IMR-90 (cell line): ENCODE measurements around the gene CEACAM21. TPM values are rescaled to one million over a fixed set of nuclear protein-coding genes. Genes with fewer than 3 reads are reported as not detected.

Source experiments
- ATAC-seq: fragments of 200-7000 bp; cut with Tn5 transposase; 2 replicates; pipeline ENCODE4 v1.9.1; 2020; ENCODE audit warnings: low read depth, mild to moderate bottlenecking, moderate library complexity
- BruUV-seq: library from RNA; stranded (reverse); fragments of 400-500 nt; replicated peaks from 2 replicates; lab custom pipeline; 2021; lab: Mats Ljungman, UMichigan
- CTCF ChIA-PET: fragments of 300-600 bp; formaldehyde crosslinking; extraction: SDS; loops from one replicate; lab custom pipeline; 2021; ENCODE audit warnings: antibody characterized with exemption; lab: Yijun Ruan, JAX
- POLR2A ChIA-PET: fragments of 300-600 bp; sonication (Branson Sonifier 250); formaldehyde crosslinking; loops from one replicate; lab custom pipeline; 2022; ENCODE audit warnings: antibody characterized with exemption; ENCODE audit not compliant: unreplicated experiment; lab: Charles Lee
- DNase-seq: peaks from one replicate; pipeline ENCODE4 v3.0.0; 2013
- H2AFZ ChIP-seq: replicated peaks from 2 replicates; pipeline ENCODE3; 2013; ENCODE audit warnings: low read length, mild to moderate bottlenecking; ENCODE audit not compliant: poor library complexity
- H2AK5ac ChIP-seq: 2 replicates; pipeline ENCODE4 v1.6.1; 2013; ENCODE audit warnings: low read depth, low read length, inconsistent platforms
- H2AK9ac ChIP-seq: replicated peaks from 2 replicates; pipeline ENCODE3; 2013; ENCODE audit warnings: mild to moderate bottlenecking, low read depth, low read length, moderate library complexity; ENCODE audit not compliant: poor library complexity
- H2BK120ac ChIP-seq: 2 replicates; pipeline ENCODE4 v1.6.1; 2013; ENCODE audit warnings: low read depth, low read length, inconsistent platforms
- H2BK15ac ChIP-seq: 3 replicates; pipeline ENCODE4 v1.6.1; 2013; ENCODE audit warnings: low read depth, low read length, inconsistent platforms
- H2BK20ac ChIP-seq: 2 replicates; pipeline ENCODE4 v1.6.1; 2013; ENCODE audit warnings: low read depth, mild to moderate bottlenecking, inconsistent platforms, low read length, moderate library complexity
- H2BK5ac ChIP-seq: 2 replicates; pipeline ENCODE4 v1.6.1; 2013; ENCODE audit warnings: mild to moderate bottlenecking, low read depth, low read length, inconsistent platforms; ENCODE audit not compliant: poor library complexity, severe bottlenecking
- H3K14ac ChIP-seq: replicated peaks from 2 replicates; pipeline ENCODE4 v1.6.1; 2013; ENCODE audit warnings: low read depth, low read length, inconsistent platforms
- H3K18ac ChIP-seq: 2 replicates; pipeline ENCODE4 v1.6.1; 2013; ENCODE audit warnings: low read depth, low read length, control low read depth
- H3K23ac ChIP-seq: 2 replicates; pipeline ENCODE4 v1.6.1; 2013; ENCODE audit warnings: low read depth, low read length, inconsistent platforms
- H3K27ac ChIP-seq: 2 replicates; pipeline ENCODE4 v1.5.1; 2013; ENCODE audit warnings: mild to moderate bottlenecking, control low read depth, low read length; ENCODE audit not compliant: insufficient read depth
- H3K27me3 ChIP-seq: 2 replicates; pipeline ENCODE4 v1.6.1; 2013; ENCODE audit warnings: low read length; ENCODE audit not compliant: control insufficient read depth, insufficient read depth
- H3K36me3 ChIP-seq: 2 replicates; pipeline ENCODE4 v1.6.1; 2013; ENCODE audit warnings: low read length, mixed read lengths; ENCODE audit not compliant: control insufficient read depth, insufficient read depth
- H3K4ac ChIP-seq: 2 replicates; pipeline ENCODE4 v1.6.1; 2013; ENCODE audit warnings: low read depth, low read length, inconsistent platforms
- H3K4me1 ChIP-seq: 2 replicates; pipeline ENCODE4 v1.6.1; 2013; ENCODE audit warnings: low read length, mixed read lengths; ENCODE audit not compliant: control insufficient read depth, insufficient read depth
- H3K4me2 ChIP-seq: 2 replicates; pipeline ENCODE4 v1.6.1; 2013; ENCODE audit warnings: low read depth, mild to moderate bottlenecking, control low read depth, low read length, moderate library complexity
- H3K4me3 ChIP-seq: 2 replicates; pipeline ENCODE4 v1.5.1; 2013; ENCODE audit warnings: low read depth, mild to moderate bottlenecking, control low read depth, low read length, moderate library complexity; ENCODE audit not compliant: insufficient read depth
- H3K56ac ChIP-seq: 2 replicates; pipeline ENCODE4 v1.6.1; 2013; ENCODE audit warnings: low read length, inconsistent platforms; ENCODE audit not compliant: insufficient read depth; ENCODE audit errors: extremely low read depth
- H3K79me1 ChIP-seq, 2 experiments: 2 replicates each; pipeline ENCODE4 v1.6.1; 2013; ENCODE audit warnings: low read length in 2 of 2, inconsistent platforms in 1 of 2, low read depth in 1 of 2
- H3K9ac ChIP-seq: 2 replicates; pipeline ENCODE4 v1.6.1; 2013; ENCODE audit warnings: low read depth, low read length, control low read depth
- H3K9me1 ChIP-seq: 2 replicates; pipeline ENCODE4 v1.6.1; 2013; ENCODE audit warnings: low read length, inconsistent platforms; ENCODE audit not compliant: insufficient read depth
- H3K9me3 ChIP-seq: 2 replicates; pipeline ENCODE4 v1.6.1; 2013; ENCODE audit warnings: low read length; ENCODE audit not compliant: control insufficient read depth, insufficient read depth
- H4K20me1 ChIP-seq: 2 replicates; pipeline ENCODE4 v1.6.1; 2013; ENCODE audit warnings: low read length, inconsistent platforms; ENCODE audit not compliant: insufficient read depth
- H4K5ac ChIP-seq: 2 replicates; pipeline ENCODE4 v1.6.1; 2013; ENCODE audit warnings: mild to moderate bottlenecking, low read depth, low read length, control low read depth
- H4K8ac ChIP-seq, 2 experiments: 2 replicates each; pipeline ENCODE4 v1.6.1; 2013; ENCODE audit warnings: low read depth in 2 of 2, low read length in 2 of 2, control low read depth in 1 of 2, inconsistent platforms in 1 of 2
- H4K91ac ChIP-seq: 2 replicates; pipeline ENCODE4 v1.6.1; 2013; ENCODE audit warnings: low read depth, low read length, inconsistent platforms; ENCODE audit not compliant: insufficient read depth
- MAFK ChIP-seq: IDR thresholded peaks from 2 replicates; pipeline ENCODE4 v1.6.1; 2012; ENCODE audit warnings: low read depth, low read length, improper control_type of control experiment
- RFX5 ChIP-seq: IDR thresholded peaks from 2 replicates; pipeline ENCODE4 v1.8.0; 2012; ENCODE audit warnings: low read depth, mild to moderate bottlenecking, low read length, moderate library complexity
- WGBS, 2 experiments: methylation state at CpG; one replicate each; pipeline versions ENCODE4 v1.1.5 to v1.1.7; 2013; ENCODE audit warnings: missing lambda C conversion rate in 2 of 2; ENCODE audit not compliant: insufficient read length in 1 of 2; ENCODE audit errors: extremely low coverage in 2 of 2; 5-methylcytosine and 5-hydroxymethylcytosine counted together
- dilution Hi-C: fragments of 300-500 bp; cut with HindIII; formaldehyde crosslinking; loops from one replicate; pipeline ENCODE4 v1.14.3; 2018; ENCODE audit warnings: low sequenced_read_pairs; ENCODE audit not compliant: unreplicated experiment
- in situ Hi-C: fragments of 300-500 bp; cut with MboI; formaldehyde crosslinking; loops from 3 replicates; pipeline ENCODE4 v1.14.3; 2019; ENCODE audit warnings: low sequenced_read_pairs, inconsistent platforms, mixed read lengths
- intact Hi-C: fragments of 100-400 bp; cut with micrococcal nuclease; formaldehyde crosslinking; loops from 2 replicates; pipeline ENCODE4 v1.10.0; 2022
- polyA plus RNA-seq, 3 experiments: library from polyadenylated mRNA; depleted of rRNA; stranded (reverse); fragments of >200 nt; gene quantifications; 2 replicates each; pipeline ENCODE4 v1.2.3, GENCODE V29; 2012; ENCODE audit warnings: low replicate concordance in 1 of 3
- total RNA-seq: library from RNA; depleted of rRNA; stranded (reverse); fragments of >200 nt; gene quantifications from 2 replicates; pipeline ENCODE4 v1.2.3, GENCODE V29; 2012

Gene CEACAM21
- total and polyA plus RNA-seq, 2 of the 4 experiments (the other 2 are of a cell fraction) = not detected

- Histone ChIP-seq H3K18ac (no peak overlapping the region), H4K91ac (no peak overlapping the region), H3K23ac (no peak overlapping the region), H4K8ac (no peak overlapping the region), H3K4me1 (no peaks in the 10 kb centered on the region), H3K9ac (no peak overlapping the region), H3K4ac (no peak overlapping the region), H3K36me3 (no peaks in the 10 kb centered on the region), H2BK15ac (no peak overlapping the region), H2BK120ac (no peak overlapping the region), H2AK5ac (no peak overlapping the region), H2BK20ac (no peak overlapping the region), H4K20me1 (no peaks in the 10 kb centered on the region), H3K4me2 (no peak overlapping the region), H3K14ac (no peak overlapping the region), H3K79me1 (no peaks in the 10 kb centered on the region), H4K5ac (no peak overlapping the region), H3K56ac (no peak overlapping the region), H3K27ac (no peak overlapping the region), H2BK5ac (no peak overlapping the region), H3K4me3 (no peak overlapping the region), H2AFZ (no peak overlapping the region), H2AK9ac (no peak overlapping the region), H3K27me3 (peaks cover 3% of the 10 kb centered on the region; the same call in 1 of the 2 replicates), H3K9me1 (no peaks in the 10 kb centered on the region), H3K9me3 (no peaks in the 10 kb centered on the region)
- DNase-seq (no peak), ATAC-seq (no peak)
- CTCF ChIA-PET = no interaction called here
- POLR2A ChIA-PET = no interaction called here
- BruUV-seq = no TSS peak
- dilution Hi-C loops = no loop called here
- no CpG with 5 or more reads among the region's 1 CpG for WGBS, 2 experiments
- in situ Hi-C loops = no loop called here
- peak; percentile 42; the same call in 1 of the 2 replicates for TF ChIP-seq MAFK
- no peak for TF ChIP-seq RFX5
- intact Hi-C loops = no loop called here
Observed at GRCh38 chr19:41607668-41608067, 31.7 kb downstream of the CEACAM21 start.
